ENCODE data around the gene DNAJB14. TPM values are rescaled to one million over a fixed set of nuclear protein-coding genes. Genes with fewer than 3 reads are reported as not detected.

DNAJB14 gene
- total RNA-seq, 6 experiments from 2014 or later, result 54.1 to 72.8 (median 57.8) TPM

DNA sequence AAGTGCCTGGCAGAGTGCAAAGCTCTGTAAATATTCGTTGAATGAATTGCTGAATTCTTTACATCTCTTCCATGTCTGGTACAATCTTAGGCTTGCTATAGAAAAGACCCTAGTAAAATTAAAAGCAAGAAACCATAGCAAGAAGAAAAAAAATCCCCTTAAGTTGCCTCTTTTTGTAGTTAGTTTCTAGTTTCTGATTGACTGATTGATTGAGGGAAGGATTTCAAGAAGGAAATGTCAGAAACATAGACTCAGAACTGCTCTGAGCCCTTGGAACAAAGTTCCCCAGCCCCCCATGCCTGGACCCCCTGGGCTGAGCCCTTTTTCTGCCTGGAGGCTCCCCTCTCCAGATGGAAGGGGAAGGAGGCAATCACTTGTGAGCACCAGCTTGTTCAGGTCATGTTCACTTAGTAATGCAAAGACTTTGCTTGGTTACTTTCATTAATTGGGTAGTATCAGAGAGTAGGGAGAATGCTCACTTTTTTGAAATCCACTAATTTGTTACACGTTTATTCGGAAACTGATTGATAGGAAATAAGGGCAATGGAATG, 94.1 kb downstream of the DNAJB14 start:
- H3K36me3 Mint-ChIP-seq (ENCODE audit: low read depth), result no peaks in the 10 kb centered on the region
- DNase-seq, result no peak
- H3K27ac Mint-ChIP-seq, result no peak overlapping the region

DNA sequence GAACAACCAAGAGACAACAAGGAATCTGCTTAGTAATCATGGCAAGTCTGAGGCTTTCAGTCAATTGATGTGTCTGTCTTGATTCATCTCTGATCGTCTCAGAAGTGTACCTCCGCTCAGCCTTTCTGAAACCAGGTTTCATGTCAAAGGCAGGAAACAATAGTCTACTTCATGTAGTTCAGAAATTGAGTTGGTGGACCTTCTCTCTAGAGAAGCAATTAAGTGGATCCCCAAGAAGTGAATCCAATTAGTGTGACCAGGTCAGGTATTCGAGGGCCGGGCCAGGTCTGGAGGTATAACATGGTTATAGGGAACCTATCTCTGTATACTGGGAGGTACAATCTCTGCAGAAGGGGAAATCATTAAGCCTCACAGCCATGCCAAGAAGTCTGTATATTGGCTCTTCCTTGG, 97.8 kb downstream of the DNAJB14 start:
- no peak for DNase-seq
- Mint-ChIP-seq H3K4me3 (no peak overlapping the region), H3K27ac (no peak overlapping the region), H3K36me3 (ENCODE audit: low read depth) (no peaks in the 10 kb centered on the region), H3K9me3 (no peaks in the 10 kb centered on the region), H3K27me3 (ENCODE audit: insufficient read depth) (peaks cover 14% of the 10 kb centered on the region), H3K4me1 (ENCODE audit: low read depth) (peaks cover 9% of the 10 kb centered on the region)
- TF ChIP-seq, protein P1, sequence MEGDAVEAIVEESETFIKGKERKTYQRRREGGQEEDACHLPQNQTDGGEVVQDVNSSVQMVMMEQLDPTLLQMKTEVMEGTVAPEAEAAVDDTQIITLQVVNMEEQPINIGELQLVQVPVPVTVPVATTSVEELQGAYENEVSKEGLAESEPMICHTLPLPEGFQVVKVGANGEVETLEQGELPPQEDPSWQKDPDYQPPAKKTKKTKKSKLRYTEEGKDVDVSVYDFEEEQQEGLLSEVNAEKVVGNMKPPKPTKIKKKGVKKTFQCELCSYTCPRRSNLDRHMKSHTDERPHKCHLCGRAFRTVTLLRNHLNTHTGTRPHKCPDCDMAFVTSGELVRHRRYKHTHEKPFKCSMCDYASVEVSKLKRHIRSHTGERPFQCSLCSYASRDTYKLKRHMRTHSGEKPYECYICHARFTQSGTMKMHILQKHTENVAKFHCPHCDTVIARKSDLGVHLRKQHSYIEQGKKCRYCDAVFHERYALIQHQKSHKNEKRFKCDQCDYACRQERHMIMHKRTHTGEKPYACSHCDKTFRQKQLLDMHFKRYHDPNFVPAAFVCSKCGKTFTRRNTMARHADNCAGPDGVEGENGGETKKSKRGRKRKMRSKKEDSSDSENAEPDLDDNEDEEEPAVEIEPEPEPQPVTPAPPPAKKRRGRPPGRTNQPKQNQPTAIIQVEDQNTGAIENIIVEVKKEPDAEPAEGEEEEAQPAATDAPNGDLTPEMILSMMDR (IDR thresholded peaks at IDR 0.05), result no peak

More for the DNA sequence above, 94.1 kb downstream of the DNAJB14 start:
- TF ChIP-seq, protein P1 (IDR thresholded peaks at IDR 0.05), result no peak
- Mint-ChIP-seq H3K9me3 (no peaks in the 10 kb centered on the region), H3K4me3 (no peak overlapping the region), H3K4me1 (ENCODE audit: low read depth) (peaks cover 18% of the 10 kb centered on the region), H3K27me3 (ENCODE audit: insufficient read depth) (peaks cover 15% of the 10 kb centered on the region)

GRCh38 chr4:99847362-99847976, 98.9 kb downstream of the DNAJB14 start:
- Mint-ChIP-seq H3K4me3 (no peak overlapping the region), H3K4me1 (ENCODE audit: low read depth) (no peaks in the 10 kb centered on the region), H3K27me3 (ENCODE audit: insufficient read depth) (peaks cover 11% of the 10 kb centered on the region), H3K27ac (no peak overlapping the region), H3K36me3 (ENCODE audit: low read depth) (no peaks in the 10 kb centered on the region), H3K9me3 (no peaks in the 10 kb centered on the region)
- TF ChIP-seq, protein P1 (IDR thresholded peaks at IDR 0.05), result no peak
- DNase-seq, result no peak

DNA sequence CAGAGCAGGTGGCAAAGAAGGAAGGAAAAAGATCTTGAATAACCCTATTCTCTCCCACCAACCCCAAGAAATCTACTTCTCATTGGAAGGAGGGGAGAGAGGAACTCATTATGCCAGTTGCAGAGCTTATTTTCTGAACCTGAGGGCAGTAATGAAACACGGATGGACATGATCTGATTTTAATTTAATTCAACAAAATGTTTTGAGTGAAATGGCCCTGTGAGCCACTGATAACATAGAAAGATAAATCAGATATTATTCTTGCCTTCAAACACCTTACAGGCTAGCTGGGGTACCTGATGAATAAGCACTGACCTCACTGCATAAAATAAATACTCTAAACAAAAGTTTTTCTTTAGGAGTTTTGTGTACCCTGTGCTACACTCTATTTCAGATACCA, 99.5 kb downstream of the DNAJB14 start:
- Mint-ChIP-seq H3K27ac (no peak overlapping the region), H3K27me3 (ENCODE audit: insufficient read depth) (peaks cover 11% of the 10 kb centered on the region), H3K4me1 (ENCODE audit: low read depth) (no peaks in the 10 kb centered on the region), H3K4me3 (no peak overlapping the region), H3K9me3 (no peaks in the 10 kb centered on the region), H3K36me3 (ENCODE audit: low read depth) (no peaks in the 10 kb centered on the region)
- TF ChIP-seq, protein P1 (IDR thresholded peaks at IDR 0.05), result no peak
- DNase-seq, result no peak

Other genes starting within 250 kb of the DNAJB14 start
- not detected for gene DAPP1, start 129.8 kb downstream of the DNAJB14 start, total RNA-seq (2021; fragmentation: NEBNext Ultra II Directional; extraction: Animal tissue kit (Norgen Biotek cat#: 25700))
- gene LAMTOR3, start 52.2 kb downstream of the DNAJB14 start, total RNA-seq (2021; fragmentation: NEBNext Ultra II Directional; extraction: Animal tissue kit (Norgen Biotek cat#: 25700)), result 10 to 100 TPM; 23.7 to 34.6 (median 26.8) TPM
- gene H2AZ1, start 3.7 kb upstream of the DNAJB14 start, total RNA-seq (2021; fragmentation: NEBNext Ultra II Directional; extraction: Animal tissue kit (Norgen Biotek cat#: 25700)), result 100 to 1,000 TPM; 430 to 691 (median 565) TPM
- gene DDIT4L, start 243.8 kb upstream of the DNAJB14 start, total RNA-seq (2021; fragmentation: NEBNext Ultra II Directional; extraction: Animal tissue kit (Norgen Biotek cat#: 25700)), result 1 to 10 TPM in 2 of 6 experiments, under 1 TPM in 4; 0.10 to 3.5 (median 0.39) TPM

Data from HFFc6 (cell line).